Measurements from ENCODE around the gene GSAP. TPM values are rescaled to one million over a fixed set of nuclear protein-coding genes. Genes with fewer than 3 reads are reported as not detected.

Gene GSAP
- polyA plus RNA-seq, 1 experiment: 3.7 TPM

GRCh38 chr7:77388055-77388641 is 28.0 kb downstream of the GSAP start:
- ChIA-PET CTCF (interaction anchor here (0.6 to 1.9 kb wide), 2 partner anchors 14 to 37 kb away, joined by 3 to 4 read pairs; no protein-coding TSS in a partner anchor), POLR2A (no interaction called here)
- no peaks in the 10 kb centered on the region for H3K27me3 ChIP-seq (ENCODE audit: control insufficient read depth, insufficient read depth, low read length)
- H3K36me3 ChIP-seq (ENCODE audit: control insufficient read depth, insufficient read depth, low read length): no peaks in the 10 kb centered on the region
- H3K4me3 ChIP-seq (ENCODE audit: low read depth, low read length): no peak overlapping the region
- DNase-seq (ENCODE audit: low read depth): no peak
- TF ChIP-seq, protein P1, sequence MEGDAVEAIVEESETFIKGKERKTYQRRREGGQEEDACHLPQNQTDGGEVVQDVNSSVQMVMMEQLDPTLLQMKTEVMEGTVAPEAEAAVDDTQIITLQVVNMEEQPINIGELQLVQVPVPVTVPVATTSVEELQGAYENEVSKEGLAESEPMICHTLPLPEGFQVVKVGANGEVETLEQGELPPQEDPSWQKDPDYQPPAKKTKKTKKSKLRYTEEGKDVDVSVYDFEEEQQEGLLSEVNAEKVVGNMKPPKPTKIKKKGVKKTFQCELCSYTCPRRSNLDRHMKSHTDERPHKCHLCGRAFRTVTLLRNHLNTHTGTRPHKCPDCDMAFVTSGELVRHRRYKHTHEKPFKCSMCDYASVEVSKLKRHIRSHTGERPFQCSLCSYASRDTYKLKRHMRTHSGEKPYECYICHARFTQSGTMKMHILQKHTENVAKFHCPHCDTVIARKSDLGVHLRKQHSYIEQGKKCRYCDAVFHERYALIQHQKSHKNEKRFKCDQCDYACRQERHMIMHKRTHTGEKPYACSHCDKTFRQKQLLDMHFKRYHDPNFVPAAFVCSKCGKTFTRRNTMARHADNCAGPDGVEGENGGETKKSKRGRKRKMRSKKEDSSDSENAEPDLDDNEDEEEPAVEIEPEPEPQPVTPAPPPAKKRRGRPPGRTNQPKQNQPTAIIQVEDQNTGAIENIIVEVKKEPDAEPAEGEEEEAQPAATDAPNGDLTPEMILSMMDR (IDR thresholded peaks at IDR 0.05; ENCODE audit: insufficient read depth, low read depth, low read length): no peak

DNA sequence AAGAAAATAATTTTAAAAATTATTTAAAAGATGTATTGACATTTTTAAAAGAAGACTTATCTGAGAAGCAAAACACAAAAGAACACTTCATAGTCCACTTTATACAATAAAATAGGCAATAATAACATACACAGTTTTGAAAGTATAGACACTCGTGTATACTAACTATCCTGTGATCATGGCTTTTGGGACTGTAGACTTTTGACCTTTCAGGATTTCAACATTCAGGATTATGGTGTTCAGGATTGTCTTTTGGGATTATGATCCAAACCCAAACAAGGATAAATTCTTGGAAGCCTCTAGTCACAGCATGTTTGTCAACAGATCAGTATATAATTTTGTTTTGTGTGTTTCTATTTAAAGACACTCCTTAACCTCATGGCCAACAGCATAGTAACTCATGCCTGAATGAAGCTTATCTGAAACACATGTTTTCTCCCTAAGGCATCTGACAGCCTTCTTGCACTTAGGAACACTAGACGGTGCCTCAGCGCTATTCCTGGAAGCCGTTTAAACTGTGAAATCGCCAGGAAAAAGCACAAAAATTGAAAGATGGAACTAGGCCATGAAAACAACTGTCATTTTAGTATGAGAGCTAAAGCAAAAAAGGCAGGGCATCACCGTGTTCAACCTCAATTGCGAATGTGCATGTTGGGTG is 29.9 kb downstream of the GSAP start:
- Histone ChIP-seq H3K27me3 (ENCODE audit: control insufficient read depth, insufficient read depth, low read length) (no peaks in the 10 kb centered on the region), H3K4me3 (ENCODE audit: low read depth, low read length) (no peak overlapping the region), H3K36me3 (ENCODE audit: control insufficient read depth, insufficient read depth, low read length) (no peaks in the 10 kb centered on the region)
- DNase-seq (ENCODE audit: low read depth): no peak
- ChIA-PET POLR2A (no interaction called here), CTCF (interaction anchor here (1.9 kb wide), 1 partner anchor 12 kb away, joined by 4 read pairs; no protein-coding TSS in a partner anchor)
- TF ChIP-seq, protein P1 (IDR thresholded peaks at IDR 0.05; ENCODE audit: insufficient read depth, low read depth, low read length): no peak

- ChIA-PET CTCF (interaction anchor here (1.0 kb wide), 1 partner anchor 9 kb away, joined by 3 read pairs; no protein-coding TSS in a partner anchor), POLR2A (no interaction called here)
- TF ChIP-seq, protein P1 (IDR thresholded peaks at IDR 0.05; ENCODE audit: insufficient read depth, low read depth, low read length): no peak
- H3K36me3 ChIP-seq (ENCODE audit: control insufficient read depth, insufficient read depth, low read length): no peaks in the 10 kb centered on the region
- no peak for DNase-seq (ENCODE audit: low read depth)
- H3K4me3 ChIP-seq (ENCODE audit: low read depth, low read length): no peak overlapping the region
- no peaks in the 10 kb centered on the region for H3K27me3 ChIP-seq (ENCODE audit: control insufficient read depth, insufficient read depth, low read length)
Observed at GRCh38 chr7:77383333-77383740, 32.8 kb downstream of the GSAP start.

DNA sequence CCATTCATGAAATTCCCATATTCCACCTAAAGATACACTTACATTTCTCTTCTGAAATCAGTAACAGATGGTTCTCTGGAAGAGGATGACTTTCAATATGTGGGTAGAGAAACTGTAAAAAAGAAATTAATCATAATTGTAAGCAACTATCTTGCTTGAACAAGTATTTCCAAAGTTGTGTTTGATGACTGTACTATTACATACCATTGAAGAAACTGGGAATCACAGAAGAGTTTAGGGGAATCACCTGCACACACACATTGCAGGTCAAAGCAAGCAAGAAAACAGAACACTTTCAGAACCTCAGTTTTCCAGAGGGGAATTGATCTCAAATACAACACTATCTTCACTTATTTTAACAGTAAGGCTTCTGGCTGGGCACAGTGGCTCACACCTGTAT is 33.6 kb downstream of the GSAP start:
- POLR2A ChIA-PET: interaction anchor here (0.5 kb wide), 2 partner anchors 34 to 173 kb away, joined by 3 to 7 read pairs; no protein-coding TSS in a partner anchor

GRCh38 chr7:77378584-77378983 is 37.6 kb downstream of the GSAP start:
- Histone ChIP-seq H3K4me3 (ENCODE audit: low read depth, low read length) (no peak overlapping the region), H3K27me3 (ENCODE audit: control insufficient read depth, insufficient read depth, low read length) (no peaks in the 10 kb centered on the region), H3K36me3 (ENCODE audit: control insufficient read depth, insufficient read depth, low read length) (no peaks in the 10 kb centered on the region)
- ChIA-PET POLR2A (no interaction called here), CTCF (no interaction called here)
- TF ChIP-seq, protein P1 (IDR thresholded peaks at IDR 0.05; ENCODE audit: insufficient read depth, low read depth, low read length): no peak
- no peak for DNase-seq (ENCODE audit: low read depth)

More for the DNA sequence above, 33.6 kb downstream of the GSAP start:
- Histone ChIP-seq H3K27me3 (ENCODE audit: control insufficient read depth, insufficient read depth, low read length) (no peaks in the 10 kb centered on the region), H3K4me3 (ENCODE audit: low read depth, low read length) (no peak overlapping the region), H3K36me3 (ENCODE audit: control insufficient read depth, insufficient read depth, low read length) (no peaks in the 10 kb centered on the region)
- CTCF ChIA-PET: no interaction called here
- TF ChIP-seq, protein P1 (IDR thresholded peaks at IDR 0.05; ENCODE audit: insufficient read depth, low read depth, low read length): no peak
- DNase-seq (ENCODE audit: low read depth): no peak

Data from BJ (cell line).